Stimulated activated CD8-positive, alpha-beta memory T cell treated with anti-CD3 and anti-CD28 coated beads, Interleukin-7, amount 100 ng/mL, for 24 hours (primary cell): ENCODE data around the gene NCF2.

Experiments used
- DNase-seq: peaks from one replicate; pipeline ENCODE4 v3.0.0-alpha.2; 2020; ENCODE audit warnings: low read depth

The NCF2 gene

GRCh38 chr1:183611021-183611420, 20.8 kb upstream of the NCF2 start:
- no peak for DNase-seq

GRCh38 chr1:183609759-183610452, 19.6 kb upstream of the NCF2 start:
- DNase-seq = no peak

- no peak for DNase-seq
Measured at GRCh38 chr1:183609313-183609712, 19.1 kb upstream of the NCF2 start.

- DNase-seq = no peak
Measured at GRCh38 chr1:183607322-183607980, 17.2 kb upstream of the NCF2 start.

- DNase-seq = no peak
Measured at GRCh38 chr1:183605904-183606303, 15.6 kb upstream of the NCF2 start.

- no peak for DNase-seq
Measured at GRCh38 chr1:183604815-183605214, 14.6 kb upstream of the NCF2 start.

GRCh38 chr1:183604038-183604808, 14.0 kb upstream of the NCF2 start:
- DNase-seq = no peak

GRCh38 chr1:183602510-183602909, 12.3 kb upstream of the NCF2 start:
- DNase-seq = no peak

GRCh38 chr1:183600634-183601033, 10.4 kb upstream of the NCF2 start:
- no peak for DNase-seq

- no peak for DNase-seq
Measured at GRCh38 chr1:183600136-183600535, 9.9 kb upstream of the NCF2 start.

- no peak for DNase-seq
Measured at GRCh38 chr1:183598386-183598785, 8.1 kb upstream of the NCF2 start.

- no peak for DNase-seq
Measured at GRCh38 chr1:183597656-183598347, 7.5 kb upstream of the NCF2 start.

GRCh38 chr1:183596500-183596899, 6.2 kb upstream of the NCF2 start:
- DNase-seq = no peak

GRCh38 chr1:183595537-183595936, 5.3 kb upstream of the NCF2 start:
- no peak for DNase-seq

- no peak for DNase-seq
Measured at GRCh38 chr1:183593356-183593755, 3.1 kb upstream of the NCF2 start.

GRCh38 chr1:183592733-183593132, 2.5 kb upstream of the NCF2 start:
- no peak for DNase-seq

- no peak for DNase-seq
Measured at GRCh38 chr1:183589874-183590243, 400 bp downstream of the NCF2 start.

- DNase-seq = no peak
Measured at GRCh38 chr1:183589384-183589783, 875 bp downstream of the NCF2 start.

GRCh38 chr1:183588827-183589226, 1.4 kb downstream of the NCF2 start:
- no peak for DNase-seq

- no peak for DNase-seq
Measured at GRCh38 chr1:183586926-183587325, 3.3 kb downstream of the NCF2 start.

GRCh38 chr1:183586455-183586854, 3.8 kb downstream of the NCF2 start:
- DNase-seq = no peak

GRCh38 chr1:183585038-183585437, 5.2 kb downstream of the NCF2 start:
- DNase-seq = no peak

GRCh38 chr1:183584147-183584546, 6.1 kb downstream of the NCF2 start:
- no peak for DNase-seq
